K562 (cell line): ENCODE measurements around the gene NOSTRIN. TPM values are rescaled to one million over a fixed set of nuclear protein-coding genes. Genes with fewer than 3 reads are reported as not detected.

ENCODE experiments used
- ARID3A ChIP-seq: IDR thresholded peaks from 2 replicates; pipeline ENCODE4 v1.6.1; 2012; ENCODE audit warnings: low read depth, low read length, improper control_type of control experiment, borderline replicate concordance
- ARID4B ChIP-seq: sonication (generic); formaldehyde crosslinking; IDR thresholded peaks from 2 replicates; pipeline ENCODE4 v1.8.0; 2022; ENCODE audit warnings: mild to moderate bottlenecking, missing genetic modification reagents
- CBFA2T3 ChIP-seq: fragments of 450-650 bp; IDR thresholded peaks from 2 replicates; pipeline ENCODE4 v1.6.1; 2017
- CBX1 ChIP-seq: sonication (generic); IDR thresholded peaks from 2 replicates; pipeline ENCODE4 v1.6.1; 2016; ENCODE audit warnings: antibody characterized with exemption, low read depth, mild to moderate bottlenecking
- CTCF ChIP-seq, 3 experiments: IDR thresholded peaks in 2 of 3; conservative IDR thresholded peaks in 1 of 3; 2 replicates each; pipeline ENCODE4 v1.5.1; 2011 to 2012; ENCODE audit warnings: low read length in 3 of 3, mild to moderate bottlenecking in 3 of 3, control low read depth in 2 of 3, improper control_type of control experiment in 1 of 3, inconsistent platforms in 1 of 3, low read depth in 1 of 3, mixed read lengths in 1 of 3, moderate library complexity in 1 of 3; ENCODE audit not compliant: insufficient read depth in 2 of 3
- ESRRB ChIP-seq: fragments of 250-450 bp; sonication (Bioruptor Pico); IDR thresholded peaks from 2 replicates; pipeline ENCODE4 v1.5.0; 2020; ENCODE audit warnings: mild to moderate bottlenecking, moderate library complexity, borderline replicate concordance
- FOXM1 ChIP-seq, 2 experiments: fragments of 450-650 bp in 1 of 2; sonication (generic) in 1 of 2; formaldehyde crosslinking in 1 of 2; IDR thresholded peaks; 2 replicates each; pipeline versions ENCODE4 v1.6.1 to v1.9.0; 2017 to 2022; ENCODE audit warnings: low read depth in 2 of 2, mild to moderate bottlenecking in 2 of 2, missing genetic modification reagents in 1 of 2, moderate library complexity in 1 of 2
- FUS ChIP-seq: fragments of 200-400 bp; formaldehyde crosslinking; optimal IDR thresholded peaks from 2 replicates; pipeline ENCODE3; 2017; ENCODE audit warnings: low read depth, low read length
- NELFE ChIP-seq: IDR thresholded peaks from 2 replicates; pipeline ENCODE4 v1.6.1; 2011; ENCODE audit warnings: mild to moderate bottlenecking; ENCODE audit not compliant: insufficient read depth, insufficient read length
- POLR2H ChIP-seq: IDR thresholded peaks from 2 replicates; pipeline ENCODE4 v1.6.1; 2016; ENCODE audit warnings: missing genetic modification characterization, low read depth, mild to moderate bottlenecking, control low read depth, missing compliant biosample characterization, moderate library complexity
- THRB ChIP-seq: fragments of 450-650 bp; formaldehyde crosslinking; conservative IDR thresholded peaks from 2 replicates; pipeline ENCODE4 v1.4.0; 2022; ENCODE audit warnings: mild to moderate bottlenecking, missing genetic modification characterization
- ZNF239 ChIP-seq: fragments of 250-450 bp; sonication (Bioruptor Pico); IDR thresholded peaks from 2 replicates; pipeline ENCODE4 v1.4.0; 2020; ENCODE audit warnings: mild to moderate bottlenecking
- ZNF3 ChIP-seq: fragments of 250-450 bp; sonication (Bioruptor Pico); IDR thresholded peaks from 2 replicates; pipeline ENCODE4 v1.5.0; 2021; ENCODE audit warnings: mild to moderate bottlenecking, moderate library complexity
- ZNF740 ChIP-seq, 3 experiments: fragments of 200-800 bp in 1 of 3; sonication (Bioruptor generic) in 1 of 3; sonication (generic) in 1 of 3; formaldehyde crosslinking in 1 of 3; IDR thresholded peaks; 2 replicates each; pipeline versions ENCODE4 v1.6.1 to v1.8.0; 2016 to 2022; ENCODE audit warnings: mild to moderate bottlenecking in 2 of 3, missing compliant biosample characterization in 2 of 3, missing genetic modification characterization in 2 of 3, missing genetic modification reagents in 1 of 3
- polyA plus RNA-seq, 8 experiments: library from polyadenylated mRNA; depleted of rRNA in 4 of 8; stranded (reverse) in 5 of 8; unstranded in 3 of 8; fragments of >200 nt; fragmentation: Nextera tagmentation in 2 of 8; fragmentation: Illumina TruSeq in 1 of 8; extraction: Ambion mirVana in 2 of 8; extraction: Trizol in 1 of 8; gene quantifications; 2 replicates each; pipeline versions ENCODE4 v1.2.1 to v1.2.3, GENCODE V29; 2011 to 2014; ENCODE audit warnings: inconsistent platforms in 1 of 8, missing spikeins in 1 of 8
- total RNA-seq, 7 experiments: library from RNA; depleted of rRNA in 6 of 7; stranded (reverse); fragments of >200 nt in 6 of 7; fragmentation: Illumina TruSeq in 2 of 7; extraction: Trizol in 2 of 7; gene quantifications; 2 replicates each; pipeline versions ENCODE4 v1.2.1 to v1.2.3, GENCODE V29; 2011 to 2021; ENCODE audit warnings: low replicate concordance in 1 of 7

NOSTRIN gene
- total and polyA plus RNA-seq, 9 of the 15 experiments (the other 6 are each of a cell fraction or from before 2014, with no cell fraction given), result 26.7 to 82.9 (median 56.3) TPM

GRCh38 chr2:168802859-168803725 lies 655 bp downstream of the NOSTRIN start (continued):
- TF ChIP-seq ESRRB (CRISPR knock-in tag) (no peak), CBFA2T3 (peak; percentile 88), FUS (no peak), CBX1 (no peak), FOXM1 (IDR thresholded peaks at IDR 0.05; ENCODE audit: low read depth) (peak; percentile 27; the same call in 1 of the 2 replicates), FOXM1 (CRISPR knock-in tag; IDR thresholded peaks at IDR 0.05; ENCODE audit: low read depth) (no peak), THRB (CRISPR knock-in tag) (0 out of 2 replicates have a peak, but pooled peaks have one; percentile 29), ZNF3 (no peak), ARID3A (peak; percentile 67; the same call in 1 of the 2 replicates), CTCF (IDR thresholded peaks at IDR 0.05 in 2 of 3, conservative IDR thresholded peaks at IDR 0.05 in 1 of 3; ENCODE audit: insufficient read depth in 2 of 3, low read depth in 1 of 3, low read length in 3 of 3) (no peak), NELFE (no peak), POLR2H (tag) (peak; percentile 53), ZNF740 (CRISPR knock-in tag; IDR thresholded peaks at IDR 0.05) (no peak), ZNF740 (tag; IDR thresholded peaks at IDR 0.05) (0 out of 4 replicates have a peak, but pooled peaks of 1 of the 2 experiments have one; percentile 25), ARID4B (CRISPR knock-in tag) (no peak), ZNF239 (peak; percentile 34)
